ENCODE results near the gene SLC22A31.

Gene SLC22A31

GRCh38 chr16:89184933-89185794, 15.2 kb downstream of the SLC22A31 start:
- no peaks in the 10 kb centered on the region for H3K9me3 ChIP-seq (ENCODE audit: low read depth, low read length)
- DNase-seq (ENCODE audit: low read depth, low spot score): no peak
- H3K36me3 ChIP-seq (ENCODE audit: insufficient read depth, low read length): no peaks in the 10 kb centered on the region
- TF ChIP-seq FOXP2 (optimal IDR thresholded peaks at IDR 0.05; ENCODE audit: control extremely low read depth, extremely low read length, insufficient read depth): no peak
- TF ChIP-seq EZH2 (IDR thresholded peaks at IDR 0.05): no peak
- TF ChIP-seq POLR2AphosphoS5 (IDR thresholded peaks at IDR 0.05; ENCODE audit: borderline replicate concordance, low read depth, low read length): no peak
- H3K9ac ChIP-seq (ENCODE audit: insufficient read length): no peak overlapping the region
- H3K27ac ChIP-seq: no peak overlapping the region
- H3K4me3 ChIP-seq: no peak overlapping the region

- no peaks in the 10 kb centered on the region for H3K36me3 ChIP-seq (ENCODE audit: insufficient read depth, low read length)
These were observed 15.7 kb downstream of the SLC22A31 start for GRCh38 chr16:89184677-89184932.

GRCh38 chr16:89183975-89184676, 16.2 kb downstream of the SLC22A31 start:
- Histone ChIP-seq H3K9me3 (ENCODE audit: low read depth, low read length) (no peaks in the 10 kb centered on the region), H3K9ac (ENCODE audit: insufficient read length) (no peak overlapping the region), H3K4me3 (no peak overlapping the region), H3K27ac (no peak overlapping the region), H3K36me3 (ENCODE audit: insufficient read depth, low read length) (no peaks in the 10 kb centered on the region)
- DNase-seq (ENCODE audit: low read depth, low spot score): no peak
- TF ChIP-seq POLR2AphosphoS5 (IDR thresholded peaks at IDR 0.05; ENCODE audit: borderline replicate concordance, low read depth, low read length): no peak
- no peak for TF ChIP-seq FOXP2 (optimal IDR thresholded peaks at IDR 0.05; ENCODE audit: control extremely low read depth, extremely low read length, insufficient read depth)
- no peak for TF ChIP-seq EZH2 (IDR thresholded peaks at IDR 0.05)

More at GRCh38 chr16:89184677-89184932, 15.7 kb downstream of the SLC22A31 start:
- DNase-seq (ENCODE audit: low read depth, low spot score): no peak
- no peak overlapping the region for H3K27ac ChIP-seq
- no peak overlapping the region for H3K9ac ChIP-seq (ENCODE audit: insufficient read length)
- TF ChIP-seq FOXP2 (optimal IDR thresholded peaks at IDR 0.05; ENCODE audit: control extremely low read depth, extremely low read length, insufficient read depth) (no peak), POLR2AphosphoS5 (IDR thresholded peaks at IDR 0.05; ENCODE audit: borderline replicate concordance, low read depth, low read length) (no peak), EZH2 (IDR thresholded peaks at IDR 0.05) (no peak)
- no peak overlapping the region for H3K4me3 ChIP-seq
- no peaks in the 10 kb centered on the region for H3K9me3 ChIP-seq (ENCODE audit: low read depth, low read length)

GRCh38 chr16:89183463-89183862, 16.9 kb downstream of the SLC22A31 start:
- H3K27ac ChIP-seq: no peak overlapping the region
- no peaks in the 10 kb centered on the region for H3K36me3 ChIP-seq (ENCODE audit: insufficient read depth, low read length)
- TF ChIP-seq POLR2AphosphoS5 (IDR thresholded peaks at IDR 0.05; ENCODE audit: borderline replicate concordance, low read depth, low read length): no peak
- H3K9me3 ChIP-seq (ENCODE audit: low read depth, low read length): no peaks in the 10 kb centered on the region
- DNase-seq (ENCODE audit: low read depth, low spot score): no peak
- H3K9ac ChIP-seq (ENCODE audit: insufficient read length): no peak overlapping the region
- H3K4me3 ChIP-seq: no peak overlapping the region

- Histone ChIP-seq H3K27ac (no peak overlapping the region), H3K4me3 (no peak overlapping the region), H3K36me3 (ENCODE audit: insufficient read depth, low read length) (no peaks in the 10 kb centered on the region), H3K9me3 (ENCODE audit: low read depth, low read length) (no peaks in the 10 kb centered on the region), H3K9ac (ENCODE audit: insufficient read length) (no peak overlapping the region)
- no peak for DNase-seq (ENCODE audit: low read depth, low spot score)
- TF ChIP-seq FOXP2 (optimal IDR thresholded peaks at IDR 0.05; ENCODE audit: control extremely low read depth, extremely low read length, insufficient read depth): no peak
- no peak for TF ChIP-seq EZH2 (IDR thresholded peaks at IDR 0.05)
- TF ChIP-seq POLR2AphosphoS5 (IDR thresholded peaks at IDR 0.05; ENCODE audit: borderline replicate concordance, low read depth, low read length): no peak
These were observed 20.6 kb downstream of the SLC22A31 start for GRCh38 chr16:89179656-89180315.

GRCh38 chr16:89179148-89179484, 21.2 kb downstream of the SLC22A31 start:
- DNase-seq (ENCODE audit: low read depth, low spot score): no peak
- Histone ChIP-seq H3K36me3 (ENCODE audit: insufficient read depth, low read length) (no peaks in the 10 kb centered on the region), H3K27ac (no peak overlapping the region), H3K4me3 (no peak overlapping the region), H3K9me3 (ENCODE audit: low read depth, low read length) (no peaks in the 10 kb centered on the region), H3K9ac (ENCODE audit: insufficient read length) (no peak overlapping the region)
- TF ChIP-seq POLR2AphosphoS5 (IDR thresholded peaks at IDR 0.05; ENCODE audit: borderline replicate concordance, low read depth, low read length): no peak
- no peak for TF ChIP-seq FOXP2 (optimal IDR thresholded peaks at IDR 0.05; ENCODE audit: control extremely low read depth, extremely low read length, insufficient read depth)
- TF ChIP-seq EZH2 (IDR thresholded peaks at IDR 0.05): no peak

- DNase-seq (ENCODE audit: low read depth, low spot score): no peak
- TF ChIP-seq POLR2AphosphoS5 (IDR thresholded peaks at IDR 0.05; ENCODE audit: borderline replicate concordance, low read depth, low read length) (no peak), FOXP2 (optimal IDR thresholded peaks at IDR 0.05; ENCODE audit: control extremely low read depth, extremely low read length, insufficient read depth) (no peak), EZH2 (IDR thresholded peaks at IDR 0.05) (no peak)
- no peaks in the 10 kb centered on the region for H3K9me3 ChIP-seq (ENCODE audit: low read depth, low read length)
- H3K27ac ChIP-seq: no peak overlapping the region
- H3K36me3 ChIP-seq (ENCODE audit: insufficient read depth, low read length): no peaks in the 10 kb centered on the region
- no peak overlapping the region for H3K9ac ChIP-seq (ENCODE audit: insufficient read length)
- no peak overlapping the region for H3K4me3 ChIP-seq
These were observed 21.7 kb downstream of the SLC22A31 start for GRCh38 chr16:89178453-89179147.

- H3K36me3 ChIP-seq (ENCODE audit: insufficient read depth, low read length): no peaks in the 10 kb centered on the region
- no peak overlapping the region for H3K9ac ChIP-seq (ENCODE audit: insufficient read length)
- no peak overlapping the region for H3K4me3 ChIP-seq
- H3K9me3 ChIP-seq (ENCODE audit: low read depth, low read length): no peaks in the 10 kb centered on the region
- H3K27ac ChIP-seq: no peak overlapping the region
- TF ChIP-seq FOXP2 (optimal IDR thresholded peaks at IDR 0.05; ENCODE audit: control extremely low read depth, extremely low read length, insufficient read depth) (no peak), EZH2 (IDR thresholded peaks at IDR 0.05) (no peak), POLR2AphosphoS5 (IDR thresholded peaks at IDR 0.05; ENCODE audit: borderline replicate concordance, low read depth, low read length) (no peak)
- DNase-seq (ENCODE audit: low read depth, low spot score): no peak
These were observed 22.8 kb downstream of the SLC22A31 start for GRCh38 chr16:89177501-89177900.

Data from SK-N-MC (cell line).